ENCODE data around the gene PRDM5. TPM values are rescaled to one million over a fixed set of nuclear protein-coding genes. Genes with fewer than 3 reads are reported as not detected.

PRDM5 gene
- total RNA-seq, 1 experiment from 2014 or later = 8.3 TPM

DNA sequence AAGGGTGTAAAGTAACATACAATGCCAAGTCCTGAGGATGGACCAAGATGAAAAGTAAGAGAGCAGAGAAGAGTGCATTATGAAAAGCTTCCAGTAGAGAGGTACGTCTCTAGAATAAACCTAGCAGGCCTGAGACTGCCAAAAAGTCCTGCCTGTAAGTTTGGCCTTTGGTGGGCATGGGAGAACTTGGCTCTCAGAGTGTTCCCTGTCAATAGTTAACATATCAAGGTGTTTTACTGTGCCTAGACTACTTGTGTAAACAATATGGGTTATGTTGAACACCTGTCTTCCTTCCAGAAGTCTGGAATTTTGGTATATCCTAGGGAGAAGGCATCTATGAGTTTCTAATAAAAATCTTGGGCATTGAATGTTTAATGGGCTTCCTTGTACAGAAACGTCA, 60.1 kb downstream of the PRDM5 start:
- Mint-ChIP-seq H3K36me3 (ENCODE audit: insufficient read depth, unreplicated experiment) (no peaks in the 10 kb centered on the region), H3K27me3 (ENCODE audit: unreplicated experiment) (no peaks in the 10 kb centered on the region), H3K9me3 (ENCODE audit: low read depth, unreplicated experiment) (no peaks in the 10 kb centered on the region), H3K4me1 (ENCODE audit: low read depth, unreplicated experiment) (no peaks in the 10 kb centered on the region), H3K27ac (ENCODE audit: unreplicated experiment) (no peak overlapping the region), H3K4me3 (ENCODE audit: low read depth, unreplicated experiment) (no peak overlapping the region)
- BruUV-seq (replicated peaks) = no TSS peak
- no peak for TF ChIP-seq CTCF (IDR thresholded peaks at IDR 0.05; ENCODE audit: unreplicated experiment)
- no peak for DNase-seq
- intact Hi-C loops (cut with micrococcal nuclease; ENCODE audit: unreplicated experiment) = no loop called here
- CTCF ChIA-PET = no interaction called here

GRCh38 chr4:120861852-120862251, 60.7 kb downstream of the PRDM5 start:
- intact Hi-C loops (cut with micrococcal nuclease; ENCODE audit: unreplicated experiment) = no loop called here
- H3K4me1 Mint-ChIP-seq (ENCODE audit: low read depth, unreplicated experiment) = no peaks in the 10 kb centered on the region
- no TSS peak for BruUV-seq (replicated peaks)
- CTCF ChIA-PET = no interaction called here
- H3K4me3 Mint-ChIP-seq (ENCODE audit: low read depth, unreplicated experiment) = no peak overlapping the region
- no peaks in the 10 kb centered on the region for H3K9me3 Mint-ChIP-seq (ENCODE audit: low read depth, unreplicated experiment)
- H3K36me3 Mint-ChIP-seq (ENCODE audit: insufficient read depth, unreplicated experiment) = no peaks in the 10 kb centered on the region
- TF ChIP-seq CTCF (IDR thresholded peaks at IDR 0.05; ENCODE audit: unreplicated experiment) = no peak
- no peaks in the 10 kb centered on the region for H3K27me3 Mint-ChIP-seq (ENCODE audit: unreplicated experiment)
- no peak for DNase-seq
- H3K27ac Mint-ChIP-seq (ENCODE audit: unreplicated experiment) = no peak overlapping the region

- no peaks in the 10 kb centered on the region for H3K36me3 Mint-ChIP-seq (ENCODE audit: insufficient read depth, unreplicated experiment)
- no peaks in the 10 kb centered on the region for H3K9me3 Mint-ChIP-seq (ENCODE audit: low read depth, unreplicated experiment)
- no peaks in the 10 kb centered on the region for H3K4me1 Mint-ChIP-seq (ENCODE audit: low read depth, unreplicated experiment)
- intact Hi-C loops (cut with micrococcal nuclease; ENCODE audit: unreplicated experiment) = no loop called here
- no peak for TF ChIP-seq CTCF (IDR thresholded peaks at IDR 0.05; ENCODE audit: unreplicated experiment)
- H3K4me3 Mint-ChIP-seq (ENCODE audit: low read depth, unreplicated experiment) = no peak overlapping the region
- H3K27ac Mint-ChIP-seq (ENCODE audit: unreplicated experiment) = no peak overlapping the region
- no peak for DNase-seq
- no peaks in the 10 kb centered on the region for H3K27me3 Mint-ChIP-seq (ENCODE audit: unreplicated experiment)
- no TSS peak for BruUV-seq (replicated peaks)
- CTCF ChIA-PET = no interaction called here
Measured at GRCh38 chr4:120858776-120859175, 63.8 kb downstream of the PRDM5 start.

GRCh38 chr4:120857312-120857711, 65.2 kb downstream of the PRDM5 start:
- no peaks in the 10 kb centered on the region for H3K4me1 Mint-ChIP-seq (ENCODE audit: low read depth, unreplicated experiment)
- no peaks in the 10 kb centered on the region for H3K36me3 Mint-ChIP-seq (ENCODE audit: insufficient read depth, unreplicated experiment)
- DNase-seq = no peak
- TF ChIP-seq CTCF (IDR thresholded peaks at IDR 0.05; ENCODE audit: unreplicated experiment) = no peak
- CTCF ChIA-PET = no interaction called here
- no TSS peak for BruUV-seq (replicated peaks)
- H3K27me3 Mint-ChIP-seq (ENCODE audit: unreplicated experiment) = no peaks in the 10 kb centered on the region
- no peaks in the 10 kb centered on the region for H3K9me3 Mint-ChIP-seq (ENCODE audit: low read depth, unreplicated experiment)
- H3K4me3 Mint-ChIP-seq (ENCODE audit: low read depth, unreplicated experiment) = no peak overlapping the region
- intact Hi-C loops (cut with micrococcal nuclease; ENCODE audit: unreplicated experiment) = no loop called here
- H3K27ac Mint-ChIP-seq (ENCODE audit: unreplicated experiment) = no peak overlapping the region

GRCh38 chr4:120856294-120856693, 66.2 kb downstream of the PRDM5 start:
- CTCF ChIA-PET = no interaction called here
- H3K27ac Mint-ChIP-seq (ENCODE audit: unreplicated experiment) = no peak overlapping the region
- no peak for DNase-seq

More at GRCh38 chr4:120856294-120856693, 66.2 kb downstream of the PRDM5 start:
- Mint-ChIP-seq H3K4me3 (ENCODE audit: low read depth, unreplicated experiment) (no peak overlapping the region), H3K27me3 (ENCODE audit: unreplicated experiment) (no peaks in the 10 kb centered on the region), H3K36me3 (ENCODE audit: insufficient read depth, unreplicated experiment) (no peaks in the 10 kb centered on the region), H3K9me3 (ENCODE audit: low read depth, unreplicated experiment) (no peaks in the 10 kb centered on the region), H3K4me1 (ENCODE audit: low read depth, unreplicated experiment) (no peaks in the 10 kb centered on the region)
- TF ChIP-seq CTCF (IDR thresholded peaks at IDR 0.05; ENCODE audit: unreplicated experiment) = no peak
- intact Hi-C loops (cut with micrococcal nuclease; ENCODE audit: unreplicated experiment) = no loop called here
- no TSS peak for BruUV-seq (replicated peaks)
